IPS-20b (cell line): ENCODE results near the gene PPP2R3B.

Source experiments
- H3K27ac ChIP-seq: one replicate; pipeline ENCODE4 v1.5.1; 2013; ENCODE audit warnings: low read length
- H3K27me3 ChIP-seq: 2 replicates; pipeline ENCODE4 v1.6.1; 2013; ENCODE audit warnings: mild to moderate bottlenecking, low read length, inconsistent platforms; ENCODE audit not compliant: insufficient read depth
- H3K36me3 ChIP-seq: 2 replicates; pipeline ENCODE4 v1.6.1; 2013; ENCODE audit warnings: low read depth, mild to moderate bottlenecking, inconsistent platforms, low read length, moderate library complexity; ENCODE audit not compliant: insufficient read depth
- H3K4me1 ChIP-seq: 2 replicates; pipeline ENCODE4 v1.6.1; 2013; ENCODE audit warnings: mild to moderate bottlenecking, control low read depth, inconsistent platforms, low read length, moderate library complexity; ENCODE audit not compliant: insufficient read depth
- H3K4me3 ChIP-seq: 2 replicates; pipeline ENCODE4 v1.5.1; 2013; ENCODE audit warnings: mild to moderate bottlenecking, low read length, inconsistent platforms
- H3K9ac ChIP-seq: 2 replicates; pipeline ENCODE4 v1.6.1; 2013; ENCODE audit warnings: low read depth, mild to moderate bottlenecking, inconsistent platforms, low read length, moderate library complexity
- H3K9me3 ChIP-seq: 2 replicates; pipeline ENCODE4 v1.6.1; 2013; ENCODE audit warnings: mild to moderate bottlenecking, low read depth, low read length, inconsistent platforms; ENCODE audit not compliant: insufficient read depth

The PPP2R3B gene

DNA sequence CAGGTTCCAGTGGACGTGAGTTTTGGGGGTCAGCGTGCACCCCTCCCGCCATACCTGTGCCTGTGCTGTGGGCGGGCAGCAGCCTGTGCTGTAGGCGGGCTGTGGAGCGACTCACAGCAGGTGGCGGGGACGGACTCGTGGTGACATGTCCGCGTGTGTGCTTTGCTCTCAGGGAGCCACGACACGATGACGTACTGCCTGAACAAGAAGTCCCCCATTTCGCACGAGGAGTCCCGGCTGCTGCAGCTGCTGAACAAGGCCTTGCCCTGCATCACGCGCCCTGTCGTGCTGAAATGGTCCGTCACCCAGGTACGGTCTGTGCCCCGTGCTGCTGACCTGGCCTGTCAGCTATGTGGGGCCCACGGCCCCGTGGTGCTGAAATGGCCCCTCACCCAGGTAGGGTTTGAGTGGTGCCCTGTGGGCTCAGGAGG, 98.1 kb downstream of the PPP2R3B start:
- no peak overlapping the region for H3K4me3 ChIP-seq
- no peaks in the 10 kb centered on the region for H3K27me3 ChIP-seq
- peaks cover 4% of the 10 kb centered on the region; the same call in 1 of the 2 replicates for H3K4me1 ChIP-seq
- no peaks in the 10 kb centered on the region; the same call in 1 of the 2 replicates for H3K9me3 ChIP-seq
- no peak overlapping the region for H3K27ac ChIP-seq
- peaks cover 91% of the 10 kb centered on the region for H3K36me3 ChIP-seq
- H3K9ac ChIP-seq = no peak overlapping the region

DNA sequence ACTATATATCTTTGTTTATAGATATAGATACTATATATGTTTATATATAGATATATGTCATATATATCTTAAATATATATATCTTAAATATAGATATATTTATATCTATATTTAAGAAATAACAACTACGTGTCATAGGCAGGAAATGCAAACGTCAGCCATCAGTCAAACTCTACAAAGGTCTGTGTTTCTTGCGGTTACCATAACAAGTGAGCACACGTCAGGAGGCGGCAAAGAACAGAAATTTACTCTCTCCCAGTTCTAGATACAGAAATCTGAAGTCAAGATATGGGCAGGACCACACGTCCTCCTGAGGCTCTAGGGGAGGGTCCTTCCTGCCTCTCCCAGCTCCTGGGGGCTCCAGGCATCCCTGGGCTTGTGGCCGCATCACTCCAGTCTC, 99.0 kb downstream of the PPP2R3B start:
- H3K9ac ChIP-seq = no peak overlapping the region
- H3K4me3 ChIP-seq = no peak overlapping the region
- peaks cover 82% of the 10 kb centered on the region for H3K36me3 ChIP-seq
- H3K27ac ChIP-seq = no peak overlapping the region
- no peaks in the 10 kb centered on the region; the same call in 1 of the 2 replicates for H3K9me3 ChIP-seq
- H3K4me1 ChIP-seq = peaks cover 4% of the 10 kb centered on the region; the same call in 1 of the 2 replicates
- H3K27me3 ChIP-seq = no peaks in the 10 kb centered on the region

DNA sequence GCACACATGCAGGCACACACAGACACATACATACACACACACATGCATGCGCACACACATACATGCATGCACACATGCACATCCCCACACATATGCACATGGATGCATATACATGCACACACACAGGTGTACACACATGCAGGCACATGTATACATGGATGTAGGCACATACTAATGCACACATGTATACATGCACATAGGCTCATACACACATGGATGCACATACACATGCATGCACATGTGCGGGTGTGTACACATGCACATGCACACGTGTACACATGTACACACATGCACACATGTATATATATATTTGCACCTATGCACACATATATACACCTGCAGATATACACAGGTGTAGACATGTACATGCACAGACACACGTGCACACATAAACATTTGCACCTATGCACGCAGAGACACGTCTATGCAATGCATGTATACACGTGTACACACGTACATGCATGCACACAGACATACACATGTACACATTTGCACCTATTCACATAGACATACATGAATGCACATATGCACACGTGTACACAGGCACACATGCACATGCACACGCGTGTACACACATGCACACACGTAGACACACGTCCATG, 101.5 kb downstream of the PPP2R3B start:
- Histone ChIP-seq H3K27ac (no peak overlapping the region), H3K4me1 (peaks cover 4% of the 10 kb centered on the region; the same call in 1 of the 2 replicates), H3K9me3 (no peaks in the 10 kb centered on the region; the same call in 1 of the 2 replicates), H3K9ac (no peak overlapping the region), H3K36me3 (peaks cover 60% of the 10 kb centered on the region), H3K4me3 (no peak overlapping the region), H3K27me3 (no peaks in the 10 kb centered on the region)
